Adipocyte (in vitro differentiated cells): ENCODE data around the gene NPB.

Source experiments
- DNase-seq: peaks from one replicate; pipeline ENCODE4 v3.0.0-alpha.2; 2015; ENCODE audit warnings: low read depth
- H3K27me3 ChIP-seq: replicated peaks from 2 replicates; pipeline ENCODE4 v1.7.0; 2013; ENCODE audit warnings: mild to moderate bottlenecking, low read length, moderate library complexity; ENCODE audit not compliant: control insufficient read depth, insufficient read depth
- H3K36me3 ChIP-seq: 2 replicates; pipeline ENCODE4 v1.7.0; 2013; ENCODE audit warnings: low read length, mild to moderate bottlenecking, moderate library complexity; ENCODE audit not compliant: control insufficient read depth, insufficient read depth, severe bottlenecking
- H3K4me1 ChIP-seq: 2 replicates; pipeline ENCODE4 v1.7.0; 2013; ENCODE audit warnings: mild to moderate bottlenecking, low read length, moderate library complexity; ENCODE audit not compliant: control insufficient read depth, insufficient read depth
- H3K4me3 ChIP-seq: 2 replicates; pipeline ENCODE4 v1.7.0; 2013; ENCODE audit warnings: mild to moderate bottlenecking, low read length, moderate library complexity
- H3K9ac ChIP-seq: 2 replicates; pipeline ENCODE4 v1.7.0; 2013; ENCODE audit warnings: mild to moderate bottlenecking, low read length, moderate library complexity
- H3K9me3 ChIP-seq: 2 replicates; pipeline ENCODE4 v1.7.0; 2013; ENCODE audit warnings: mild to moderate bottlenecking, low read length, moderate library complexity; ENCODE audit not compliant: control insufficient read depth

Gene NPB

DNA sequence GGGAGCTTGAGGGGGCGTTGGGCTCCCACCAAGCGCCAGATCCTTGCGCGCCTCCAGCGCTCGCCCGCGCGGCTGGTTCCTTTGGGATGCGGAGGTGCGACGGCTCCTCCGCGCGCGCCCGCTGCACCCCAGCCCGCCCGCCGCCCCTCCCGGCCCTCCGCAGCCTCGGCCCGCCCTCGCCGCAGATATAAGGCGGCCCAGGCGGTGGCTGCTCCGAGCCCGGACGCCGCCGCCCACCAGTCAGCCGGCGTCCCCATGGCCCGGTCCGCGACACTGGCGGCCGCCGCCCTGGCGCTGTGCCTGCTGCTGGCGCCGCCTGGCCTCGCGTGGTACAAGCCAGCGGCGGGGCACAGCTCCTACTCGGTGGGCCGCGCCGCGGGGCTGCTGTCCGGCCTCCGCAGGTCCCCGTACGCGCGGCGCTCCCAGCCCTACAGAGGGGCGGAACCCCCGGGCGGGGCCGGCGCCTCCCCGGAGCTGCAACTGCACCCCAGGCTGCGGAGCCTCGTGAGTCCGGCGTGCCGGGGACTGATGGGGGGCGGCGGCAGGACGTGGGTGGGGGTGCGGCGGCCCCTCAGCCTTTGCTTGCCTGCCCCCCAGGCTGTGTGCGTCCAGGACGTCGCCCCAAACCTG is at the start of gene NPB:
NPB (plus strand) TSS at position 216 of the 630 bp plus-strand sequence; CDS start at position 256, 40 bp downstream.
- Histone ChIP-seq H3K4me3 (no peak within 1 kb of the TSS), H3K4me1 (peaks cover 8% of the 10 kb centered on the region), H3K9ac (peak within 1 kb of the TSS; percentile 49), H3K9me3 (no peaks in the 10 kb centered on the region), H3K36me3 (peaks cover 54% of the 10 kb centered on the region), H3K27me3 (no peaks in the 10 kb centered on the region)
- peak; percentile 47 for DNase-seq

DNA sequence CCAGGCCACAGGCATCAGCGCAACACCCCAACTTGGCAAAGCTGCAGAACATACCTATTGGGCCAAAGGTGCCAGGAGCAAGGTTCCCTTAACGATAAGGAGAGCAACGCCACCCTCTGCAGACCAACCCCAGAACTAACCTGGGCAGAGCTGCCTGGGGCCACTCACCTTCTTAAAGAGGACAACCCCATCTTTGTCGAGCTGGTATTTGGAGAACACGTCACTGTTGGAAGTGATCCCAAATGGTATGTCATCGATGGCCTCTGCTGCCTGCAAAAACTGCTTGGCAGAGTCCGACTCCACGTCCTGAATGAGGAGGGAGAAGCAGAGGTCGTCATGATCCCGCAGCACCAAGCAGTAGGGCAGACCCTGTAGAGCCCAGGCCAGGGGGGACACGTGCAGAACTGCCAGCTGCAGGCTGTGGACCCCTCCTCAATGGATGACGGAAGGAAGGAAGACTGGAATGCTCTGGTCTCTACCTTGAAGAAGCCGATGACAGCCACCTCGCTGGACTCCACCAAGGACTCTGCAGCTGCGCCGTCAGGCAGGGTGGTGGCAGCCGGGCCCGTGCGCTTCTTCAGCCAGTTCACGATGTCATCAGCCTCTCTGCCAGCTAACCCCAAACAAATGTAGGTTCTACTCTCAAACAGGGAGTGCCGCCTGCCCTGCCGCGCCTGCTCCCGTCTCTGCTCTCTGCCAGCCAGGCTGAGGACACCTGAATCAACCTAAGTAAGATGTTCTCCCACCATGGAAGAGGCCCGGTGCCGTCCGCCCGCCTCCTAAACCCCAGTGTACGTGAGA is 46.9 kb upstream of the NPB start:
- H3K36me3 ChIP-seq = peaks cover 68% of the 10 kb centered on the region
- peaks cover 38% of the 10 kb centered on the region for H3K4me1 ChIP-seq
- no peak overlapping the region for H3K4me3 ChIP-seq
- peak overlapping the region; percentile 18 for H3K9ac ChIP-seq
- H3K9me3 ChIP-seq = no peaks in the 10 kb centered on the region
- no peaks in the 10 kb centered on the region for H3K27me3 ChIP-seq
- DNase-seq = no peak

DNA sequence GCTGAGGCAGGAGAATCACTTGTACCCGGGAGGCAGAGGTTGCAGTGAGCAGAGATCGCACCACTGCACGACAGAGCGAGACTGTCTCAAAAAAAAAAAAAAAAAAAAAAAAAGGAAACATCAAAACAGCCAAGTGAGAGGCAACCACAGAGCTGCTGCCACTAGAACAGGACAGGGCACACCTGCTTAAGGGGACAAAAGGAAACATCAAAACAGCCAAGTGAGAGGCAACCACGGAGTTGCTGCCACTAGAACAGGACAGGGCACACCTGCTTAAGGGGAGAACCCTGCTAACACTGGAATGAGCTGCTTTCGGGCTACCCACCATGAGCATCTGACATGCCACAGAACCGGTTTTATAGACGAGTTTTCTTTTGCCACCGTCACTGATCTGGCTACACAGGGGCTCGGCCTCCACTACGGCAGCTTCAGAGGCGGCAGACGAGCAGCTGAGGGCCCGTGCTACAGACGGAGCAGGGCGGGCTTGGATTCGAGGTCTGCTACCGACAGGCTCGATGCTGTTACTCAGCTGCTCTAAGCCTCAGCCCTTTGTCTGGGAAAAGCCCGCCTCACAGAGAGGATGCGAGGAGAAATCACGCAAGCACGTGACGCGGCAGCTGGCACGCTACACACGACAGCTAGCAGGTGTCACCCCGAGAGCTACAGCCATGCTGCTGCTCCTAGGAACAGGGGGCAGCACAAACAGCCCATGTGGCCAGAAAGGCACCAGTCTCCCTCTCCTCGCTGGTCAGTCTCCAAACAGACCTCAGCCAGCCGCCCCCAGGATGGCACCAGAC is 43.7 kb upstream of the NPB start:
- Histone ChIP-seq H3K27me3 (no peaks in the 10 kb centered on the region), H3K9ac (peak overlapping the region; percentile 92), H3K4me1 (peaks cover 53% of the 10 kb centered on the region), H3K36me3 (peaks cover 42% of the 10 kb centered on the region), H3K9me3 (no peaks in the 10 kb centered on the region), H3K4me3 (peak overlapping the region; percentile 86)
- DNase-seq = no peak

DNA sequence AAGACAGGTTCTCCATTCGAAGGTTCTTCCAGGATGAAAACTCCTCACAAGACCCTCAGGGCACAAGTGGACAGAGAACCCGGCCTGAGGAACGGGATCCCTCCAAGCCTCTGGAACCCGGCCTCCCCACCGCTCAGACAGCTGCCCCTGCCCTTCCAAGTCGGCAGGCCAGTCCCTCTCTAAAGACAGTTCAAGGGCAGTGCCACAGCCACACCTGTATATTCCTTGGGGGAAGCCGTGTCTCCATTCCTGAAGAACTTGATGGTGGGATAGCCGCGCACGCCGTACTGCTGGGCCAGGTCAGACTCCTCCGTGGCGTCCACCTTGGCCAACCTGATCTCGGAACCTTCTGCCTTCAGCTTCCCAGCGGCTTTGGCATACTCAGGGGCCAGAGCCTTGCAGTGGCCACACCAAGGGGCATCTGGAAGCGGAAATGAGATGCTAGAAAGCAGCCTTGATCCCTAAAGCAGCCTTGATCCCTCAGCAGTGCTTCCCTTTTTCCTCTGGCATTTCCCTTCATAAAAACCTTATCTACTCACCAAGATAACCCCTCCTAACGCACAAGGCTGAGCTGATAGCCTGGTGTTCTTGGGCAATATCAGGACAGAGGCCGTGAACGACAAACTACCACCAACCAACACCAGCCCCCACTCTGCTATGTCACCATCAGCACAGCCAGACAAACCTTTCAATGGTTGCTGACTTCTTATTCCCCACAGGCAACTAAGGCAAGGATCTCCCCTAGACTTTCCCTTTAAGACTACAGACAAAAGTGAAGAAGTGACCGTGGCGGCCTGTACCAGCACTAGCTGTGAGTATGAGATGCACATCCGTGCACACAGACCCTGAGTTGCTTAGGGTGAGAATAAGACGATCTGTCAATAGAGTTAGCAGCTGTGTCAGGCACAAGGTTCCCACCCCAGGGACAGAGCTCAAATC is 42.8 kb upstream of the NPB start:
- H3K4me3 ChIP-seq = peak overlapping the region; percentile 86
- H3K27me3 ChIP-seq = no peaks in the 10 kb centered on the region
- peaks cover 61% of the 10 kb centered on the region for H3K4me1 ChIP-seq
- DNase-seq = peak; percentile 41
- H3K9me3 ChIP-seq = no peaks in the 10 kb centered on the region
- peak overlapping the region; percentile 92 for H3K9ac ChIP-seq
- H3K36me3 ChIP-seq = peaks cover 41% of the 10 kb centered on the region

DNA sequence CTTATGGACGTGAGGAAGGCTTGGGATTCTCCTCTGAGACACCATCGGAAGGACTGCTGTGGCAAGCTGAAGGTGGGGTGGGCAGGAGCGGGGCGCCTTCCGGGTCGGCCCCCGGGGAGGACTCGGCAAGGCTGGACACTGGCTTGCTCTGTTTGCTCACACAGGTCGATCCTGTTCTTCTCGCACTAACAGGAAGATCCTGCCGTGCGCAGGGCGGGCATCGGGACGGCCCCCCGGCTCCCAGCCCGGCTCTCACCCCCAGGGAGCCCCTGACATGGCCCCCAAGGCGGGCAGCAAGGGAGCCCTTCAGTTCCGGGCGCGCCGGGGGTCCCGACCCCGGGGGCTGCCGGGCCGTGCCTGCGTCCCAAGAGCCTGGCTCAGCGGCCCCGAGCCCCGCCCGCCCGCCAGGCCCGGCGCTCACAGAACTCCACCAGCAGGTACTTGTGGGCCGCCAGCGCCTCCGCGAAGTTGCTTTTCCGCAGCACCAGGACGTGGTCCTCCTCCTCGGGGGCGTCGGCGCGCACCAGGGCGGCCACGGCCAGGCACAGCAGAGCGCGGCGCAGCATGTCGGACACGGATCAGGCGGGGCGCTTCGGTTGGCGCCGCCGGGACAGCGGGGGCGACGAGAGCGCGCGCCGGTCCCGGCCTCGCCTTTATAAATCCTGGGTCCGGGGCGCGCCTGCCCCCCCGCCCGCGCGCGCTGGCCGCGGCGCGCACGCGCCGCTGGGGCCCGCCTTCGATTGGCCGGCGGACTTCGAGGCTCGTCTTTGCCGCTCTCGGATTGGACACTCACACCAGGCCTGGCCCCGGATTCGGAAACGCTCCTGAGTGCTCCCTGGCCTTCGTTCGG is 41.9 kb upstream of the NPB start, which contains the start of gene P4HB:
P4HB (minus strand) TSS at position 630 of the 850 bp plus-strand sequence; CDS start at position 566, 64 bp downstream.
- peak within 1 kb of the TSS; percentile 86 for H3K4me3 ChIP-seq
- no peaks in the 10 kb centered on the region for H3K9me3 ChIP-seq
- no peaks in the 10 kb centered on the region for H3K27me3 ChIP-seq
- no peak for DNase-seq
- H3K36me3 ChIP-seq = peaks cover 35% of the 10 kb centered on the region
- H3K4me1 ChIP-seq = peaks cover 58% of the 10 kb centered on the region
- H3K9ac ChIP-seq = peak within 1 kb of the TSS; percentile 92

DNA sequence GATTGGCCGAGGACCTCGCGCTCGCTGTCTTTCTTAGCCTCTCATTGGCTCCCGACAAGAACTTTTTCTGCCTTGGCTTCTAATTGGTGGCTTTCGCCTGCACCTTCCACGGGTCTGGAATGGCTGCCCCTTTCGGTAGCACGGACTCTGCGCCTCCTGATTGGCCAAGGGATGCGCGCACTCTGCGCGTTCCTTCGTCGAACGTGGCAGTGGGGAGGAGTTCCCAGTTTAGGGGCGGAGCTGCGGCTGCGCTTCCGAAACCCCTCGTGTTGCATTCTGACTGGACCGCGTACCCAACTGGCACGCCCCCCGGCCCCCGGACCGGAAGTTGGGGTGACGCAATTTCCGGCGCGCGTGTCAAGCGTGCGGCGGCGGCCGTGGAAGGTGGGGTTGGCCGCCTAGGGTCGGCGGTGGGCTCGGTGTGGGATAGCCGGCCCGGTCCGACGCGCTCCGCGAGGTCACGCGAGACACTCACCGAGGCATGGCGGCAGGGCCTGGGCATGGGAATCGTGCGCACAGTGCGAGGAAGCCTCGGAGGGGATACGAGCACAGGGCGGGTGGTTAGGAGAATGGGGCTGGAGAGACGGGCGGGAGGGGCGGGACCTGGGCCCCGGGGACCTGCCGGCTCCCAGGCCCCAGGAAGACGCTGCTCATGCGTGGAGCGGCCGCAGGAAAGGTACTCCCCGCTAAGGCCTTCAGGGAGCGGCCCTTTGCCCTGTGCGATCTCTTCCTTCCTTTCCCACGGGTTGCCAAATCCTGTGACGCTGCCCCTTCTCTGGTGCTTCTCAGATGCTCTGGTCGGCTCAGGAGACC is 41.1 kb upstream of the NPB start:
- no peaks in the 10 kb centered on the region for H3K27me3 ChIP-seq
- peak; percentile 100 for DNase-seq
- peak overlapping the region; percentile 86 for H3K4me3 ChIP-seq
- H3K9ac ChIP-seq = peak overlapping the region; percentile 90
- peaks cover 50% of the 10 kb centered on the region for H3K4me1 ChIP-seq
- no peaks in the 10 kb centered on the region for H3K9me3 ChIP-seq
- peaks cover 28% of the 10 kb centered on the region for H3K36me3 ChIP-seq

DNA sequence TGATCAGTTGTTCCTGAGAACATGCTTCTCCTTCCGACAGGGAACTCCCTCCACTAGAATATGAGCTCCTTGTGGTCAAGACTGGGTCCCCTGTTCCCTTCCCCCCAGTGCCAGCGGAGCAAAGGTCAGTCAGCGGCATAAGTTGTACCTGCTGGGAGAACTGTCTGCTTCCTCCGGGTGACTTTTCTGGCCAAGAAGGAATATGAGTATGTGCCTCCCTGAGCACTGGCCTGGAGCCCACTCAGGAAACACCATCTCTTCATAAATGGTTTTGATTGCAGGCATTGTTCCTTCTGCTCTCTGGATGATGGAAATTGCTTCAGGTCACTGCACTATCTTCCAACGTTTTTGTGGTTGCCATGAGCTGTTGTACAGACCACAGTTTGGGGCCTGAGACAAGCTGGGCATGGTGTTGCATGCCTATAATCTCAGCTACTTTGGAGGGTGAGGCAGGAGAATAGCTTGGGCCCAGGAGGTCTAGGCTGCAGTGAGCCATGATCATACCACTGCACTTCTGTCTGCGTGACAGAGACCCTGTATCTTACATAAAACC is 38.8 kb upstream of the NPB start:
- no peaks in the 10 kb centered on the region for H3K9me3 ChIP-seq
- no peak for DNase-seq
- H3K36me3 ChIP-seq = peaks cover 23% of the 10 kb centered on the region
- H3K27me3 ChIP-seq = no peaks in the 10 kb centered on the region
- H3K4me3 ChIP-seq = no peak overlapping the region
- peak overlapping the region; percentile 43 for H3K9ac ChIP-seq
- peaks cover 37% of the 10 kb centered on the region for H3K4me1 ChIP-seq

DNA sequence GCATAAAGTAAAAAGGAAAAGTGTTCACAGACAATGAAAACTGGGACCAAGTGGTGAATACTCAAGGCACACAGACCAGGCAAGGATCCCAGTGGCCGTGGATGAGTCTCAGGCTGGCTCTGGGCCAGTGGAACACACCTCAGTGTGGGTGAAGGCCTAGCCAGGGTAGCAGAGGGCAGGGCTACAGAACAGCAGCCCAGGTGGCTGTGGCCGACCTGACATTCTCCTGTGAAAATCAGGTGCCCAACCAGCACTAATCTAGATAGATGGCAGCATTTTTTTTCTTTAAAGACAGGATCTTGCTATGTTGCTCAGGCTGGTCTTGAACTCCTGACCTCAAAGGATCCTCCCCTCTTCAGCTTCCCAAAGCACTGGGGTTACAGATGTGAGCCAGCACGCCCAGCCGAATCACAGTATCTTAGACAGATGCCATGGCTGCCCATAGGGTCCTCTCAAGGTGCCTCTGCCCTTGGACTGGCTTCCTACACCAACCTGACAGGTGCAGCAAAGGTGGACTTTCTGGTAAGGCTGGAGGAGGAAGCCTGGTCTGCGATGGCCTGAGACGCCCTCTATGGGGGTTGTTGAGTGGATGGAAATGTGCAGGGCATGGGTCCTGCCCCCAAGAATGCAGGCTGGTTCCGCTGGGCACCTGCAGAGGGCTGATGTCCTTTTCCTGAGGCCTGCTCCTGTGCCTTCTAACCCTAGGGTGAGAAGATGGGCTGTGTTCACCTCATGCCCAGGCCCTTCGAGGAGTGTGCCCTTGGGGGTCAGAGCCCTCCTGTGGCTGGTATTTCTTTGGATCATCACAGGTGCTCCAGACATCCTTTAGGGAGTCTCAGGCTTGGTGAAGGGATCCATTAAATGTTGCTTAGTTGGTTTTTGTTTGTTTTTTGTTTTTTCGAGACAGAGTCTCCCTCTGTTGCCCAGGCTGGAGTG is 37.9 kb upstream of the NPB start:
- H3K27me3 ChIP-seq = no peaks in the 10 kb centered on the region
- H3K9ac ChIP-seq = peak overlapping the region; percentile 43
- H3K9me3 ChIP-seq = no peaks in the 10 kb centered on the region
- peaks cover 24% of the 10 kb centered on the region for H3K36me3 ChIP-seq
- peaks cover 31% of the 10 kb centered on the region for H3K4me1 ChIP-seq
- no peak overlapping the region for H3K4me3 ChIP-seq
- DNase-seq = no peak
